ENCODE data around the gene GABRG3. TPM values are rescaled to one million over a fixed set of nuclear protein-coding genes. Genes with fewer than 3 reads are reported as not detected.
"Not testable (repeated sequence)": the region's sequence is repeated elsewhere in the genome, so short reads cannot be mapped to it uniquely, and the experiment has no call there.

Gene GABRG3
- total RNA-seq, 1 donor from 2014 or later, result 0.21 TPM

- DNase-seq, result no peak
These were observed 372.0 kb downstream of the GABRG3 start for GRCh38 chr15:27342991-27343390.

- DNase-seq, result no peak
These were observed 381.2 kb downstream of the GABRG3 start for GRCh38 chr15:27352136-27352535.

- peak; percentile 41 for DNase-seq
These were observed 382.9 kb downstream of the GABRG3 start for GRCh38 chr15:27353856-27354255.

DNA sequence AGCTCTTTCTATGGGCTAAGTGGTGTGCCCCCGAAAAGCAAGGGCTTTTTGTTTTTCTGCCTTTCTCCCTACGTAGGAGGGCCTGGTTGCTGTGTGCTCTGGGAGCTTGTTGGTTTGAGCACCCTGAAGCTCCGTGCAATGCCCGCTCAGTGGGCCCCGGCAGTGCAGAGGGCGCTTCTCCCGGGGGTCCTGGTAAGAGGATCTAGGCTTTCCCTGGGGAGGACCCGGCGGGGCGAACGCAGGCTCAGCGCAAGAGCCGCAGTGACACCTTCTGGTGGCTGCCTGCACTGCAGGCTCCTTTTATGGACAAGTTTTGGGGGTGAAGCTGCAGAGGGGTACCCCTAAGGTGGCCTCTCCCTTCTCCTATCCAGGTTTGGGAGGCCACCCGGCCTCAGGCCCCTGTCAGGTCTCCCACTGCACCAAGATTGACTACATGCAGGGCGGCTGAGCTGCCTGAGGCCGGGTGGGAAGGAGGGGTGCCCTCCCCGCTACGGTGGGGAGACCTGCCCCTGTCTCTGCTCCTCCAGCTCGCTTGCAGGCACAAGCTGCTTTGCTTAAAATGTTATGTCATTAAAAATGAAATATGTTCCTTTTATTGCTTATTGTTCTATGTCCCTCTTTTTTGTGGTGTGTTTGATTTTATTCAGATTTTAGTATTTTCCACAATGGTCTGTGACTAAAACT lies 387.9 kb downstream of the GABRG3 start:
- peak; percentile 38 for DNase-seq

DNA sequence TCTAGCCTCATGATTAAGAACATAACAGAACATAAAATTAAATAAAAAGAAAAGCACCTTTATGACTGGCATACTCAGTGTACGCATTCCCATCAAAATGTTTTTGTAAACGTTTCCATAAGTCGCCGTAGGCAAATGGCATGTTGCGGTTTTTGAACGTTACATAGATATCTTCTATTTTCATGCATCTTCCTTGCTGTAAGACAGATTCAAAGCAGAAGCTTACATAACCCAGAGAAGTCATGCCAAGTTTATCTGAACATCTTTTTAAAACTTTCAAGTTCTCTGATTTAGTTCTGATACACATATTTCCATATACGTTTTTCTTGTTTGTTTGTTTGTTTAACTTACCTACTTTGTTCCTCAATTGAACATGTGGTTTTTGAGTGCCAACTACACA lies 388.6 kb downstream of the GABRG3 start:
- no peak for DNase-seq

DNA sequence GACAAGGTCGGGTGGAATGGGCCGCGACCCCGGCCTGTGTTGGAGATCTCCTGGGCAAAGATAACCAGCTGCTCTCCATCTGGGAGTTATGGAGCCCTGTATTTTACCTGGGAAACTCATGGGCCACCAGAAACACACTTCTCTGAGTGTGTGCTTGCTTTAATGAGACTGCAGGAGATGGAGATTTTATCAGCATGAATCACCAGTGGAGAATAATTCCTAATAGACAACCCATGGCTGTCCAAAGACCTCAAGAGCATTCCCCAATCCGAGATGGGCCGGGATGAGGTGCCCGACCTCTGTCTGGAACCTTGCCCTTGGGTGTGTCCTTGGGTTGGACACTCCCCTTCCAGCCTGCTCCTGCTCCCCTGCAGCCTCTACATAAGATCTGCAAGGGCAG lies 389.3 kb downstream of the GABRG3 start:
- DNase-seq, result no peak

DNA sequence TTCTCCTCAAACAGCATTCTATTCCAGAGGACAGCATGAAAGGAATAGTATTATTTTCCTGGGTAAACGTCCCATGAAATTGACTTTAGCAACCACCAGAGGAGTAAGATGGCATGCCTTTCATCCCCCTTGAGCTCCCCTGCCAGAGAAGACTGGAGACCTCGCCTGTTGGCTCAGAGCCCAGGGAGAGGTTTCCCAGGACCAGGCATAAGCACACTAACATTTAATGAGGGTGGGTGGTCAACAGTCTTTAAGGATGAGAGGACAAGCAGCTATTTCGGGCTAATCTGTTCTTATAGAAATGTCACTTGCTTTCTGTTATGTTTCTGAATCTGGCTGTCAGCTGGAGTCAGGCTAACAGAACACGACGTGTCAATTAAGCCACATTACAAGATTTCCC lies 390.5 kb downstream of the GABRG3 start:
- peak; percentile 45 for DNase-seq

DNA sequence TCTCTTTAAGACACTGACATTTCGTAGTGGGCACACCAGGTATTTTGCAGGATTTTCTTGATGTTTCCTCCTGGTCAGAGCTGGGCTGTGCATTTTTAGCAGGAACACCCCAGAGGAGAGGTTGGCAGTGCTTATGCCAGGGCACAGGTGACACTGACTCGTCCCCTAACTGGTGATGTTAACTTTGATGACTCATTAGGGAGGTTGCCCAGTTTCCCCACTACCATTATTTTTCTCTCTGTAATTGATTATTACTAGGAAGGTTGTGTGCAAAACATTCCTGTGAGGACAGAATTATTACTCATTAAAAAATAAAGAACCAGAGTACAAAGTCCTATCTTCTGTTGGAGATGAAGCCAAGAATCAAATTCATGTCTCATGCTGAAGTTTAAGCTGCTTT lies 394.5 kb downstream of the GABRG3 start:
- DNase-seq, result no peak

GRCh38 chr15:27377391-27377790 lies 406.4 kb downstream of the GABRG3 start:
- not testable (repeated sequence) for DNase-seq

DNA sequence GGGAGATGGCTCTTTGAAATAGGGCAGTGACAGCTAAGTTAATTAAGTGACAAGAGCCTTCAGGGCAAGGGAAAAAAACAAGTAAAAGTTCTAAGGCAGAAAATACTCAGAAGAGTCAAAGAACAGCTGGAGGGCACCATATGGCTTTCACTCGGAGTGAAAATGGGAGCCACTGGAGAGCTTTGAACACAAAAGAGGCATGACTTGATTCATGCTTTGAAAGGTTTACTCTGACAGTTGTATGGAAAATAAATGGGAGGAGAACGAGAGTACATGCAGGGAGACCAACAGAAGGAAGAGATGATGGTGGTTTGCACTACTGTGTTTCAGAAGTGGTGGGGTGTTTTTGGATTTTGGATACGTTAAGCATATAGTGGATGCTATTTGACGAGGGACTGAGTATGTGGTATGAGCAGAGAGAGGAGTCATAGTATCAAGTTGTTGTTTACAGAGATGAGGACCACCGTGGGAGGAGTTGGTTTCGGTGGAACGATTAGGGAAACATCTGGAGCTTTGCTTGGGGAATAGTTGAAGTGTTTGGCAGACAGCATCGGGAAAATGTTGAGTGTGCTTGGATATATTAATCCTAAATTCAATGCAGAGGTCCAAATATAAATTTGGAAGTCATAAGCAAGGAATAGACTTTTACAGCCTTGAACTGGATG lies 411.5 kb downstream of the GABRG3 start:
- DNase-seq, result peak; percentile 77

DNA sequence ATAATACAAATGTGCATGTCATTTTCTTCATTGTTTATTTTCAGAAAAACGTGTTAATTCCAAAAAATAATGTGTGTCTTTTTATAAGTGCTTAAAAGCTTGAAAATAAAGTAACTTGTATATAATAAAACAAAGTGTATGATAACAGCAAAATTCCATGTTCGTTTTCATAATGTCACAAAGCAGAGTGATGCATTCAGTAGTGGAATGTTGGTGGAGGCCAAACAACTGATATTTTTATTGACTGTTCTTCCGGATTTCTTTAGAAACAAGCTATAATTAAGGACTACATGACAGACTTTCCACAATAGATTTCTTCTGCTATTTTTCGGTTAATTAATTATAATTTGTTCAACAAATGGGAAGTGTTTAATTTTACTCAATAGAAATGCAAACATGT lies 412.7 kb downstream of the GABRG3 start:
- no peak for DNase-seq

GRCh38 chr15:27392163-27392562 lies 421.2 kb downstream of the GABRG3 start:
- no peak for DNase-seq

GRCh38 chr15:27396521-27396920 lies 425.5 kb downstream of the GABRG3 start:
- no peak for DNase-seq

DNA sequence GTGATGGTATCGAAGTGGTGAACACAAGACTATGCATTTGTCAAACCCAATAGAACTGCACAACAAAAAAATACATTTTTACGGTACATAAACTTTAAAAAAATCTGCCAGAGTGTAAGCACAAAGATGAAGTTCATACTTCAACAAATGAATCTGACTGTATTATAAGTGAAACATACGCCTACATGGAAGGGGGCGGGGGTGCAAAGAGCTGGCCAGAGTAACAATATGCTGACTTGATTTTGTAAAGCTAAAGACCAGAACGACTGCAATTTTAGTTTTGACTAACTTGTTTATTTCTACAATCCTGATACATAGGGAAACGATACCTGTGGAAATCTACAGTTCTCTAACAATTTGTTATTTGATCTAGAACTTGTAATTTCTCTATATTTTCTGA lies 426.0 kb downstream of the GABRG3 start:
- DNase-seq, result no peak

GRCh38 chr15:27398631-27399161 lies 427.7 kb downstream of the GABRG3 start:
- DNase-seq, result no peak

DNA sequence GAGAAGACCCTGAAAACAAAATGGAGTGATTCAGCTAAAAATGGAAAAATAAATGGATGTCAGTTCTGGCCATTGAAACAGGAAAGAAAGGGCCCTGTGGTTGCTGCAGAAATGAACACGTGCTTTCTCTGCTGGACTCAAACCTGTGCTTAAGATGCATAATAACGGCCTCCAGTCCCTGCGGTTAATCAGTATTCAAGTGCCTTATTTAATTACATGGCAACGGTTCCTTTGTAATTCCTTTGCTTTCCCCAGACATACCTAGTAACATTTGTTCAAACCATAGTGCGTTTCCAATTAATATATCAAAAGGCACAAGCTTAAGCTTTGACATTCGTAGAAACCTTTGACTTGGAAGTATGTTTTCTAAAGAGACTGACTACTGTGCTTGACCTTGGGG lies 428.3 kb downstream of the GABRG3 start:
- DNase-seq, result no peak

DNA sequence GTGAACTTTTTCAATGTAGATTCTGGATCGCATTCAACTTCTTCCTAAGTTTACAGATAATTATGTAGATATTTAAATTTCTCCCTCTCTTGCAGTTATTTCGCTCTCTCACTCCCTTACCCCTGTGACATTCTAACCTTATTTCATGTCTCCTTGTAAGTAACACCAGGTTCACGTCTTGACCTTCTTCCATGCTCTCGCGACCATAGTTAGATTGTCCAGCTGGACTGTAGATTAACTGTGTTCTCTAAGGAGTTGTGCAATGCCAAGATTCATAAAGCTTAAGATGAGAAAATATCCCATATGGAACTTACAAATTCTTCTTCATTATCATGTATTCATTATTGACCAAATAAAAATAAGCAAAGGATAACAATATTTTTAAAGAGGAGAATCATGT lies 430.5 kb downstream of the GABRG3 start:
- peak; percentile 35 for DNase-seq

DNA sequence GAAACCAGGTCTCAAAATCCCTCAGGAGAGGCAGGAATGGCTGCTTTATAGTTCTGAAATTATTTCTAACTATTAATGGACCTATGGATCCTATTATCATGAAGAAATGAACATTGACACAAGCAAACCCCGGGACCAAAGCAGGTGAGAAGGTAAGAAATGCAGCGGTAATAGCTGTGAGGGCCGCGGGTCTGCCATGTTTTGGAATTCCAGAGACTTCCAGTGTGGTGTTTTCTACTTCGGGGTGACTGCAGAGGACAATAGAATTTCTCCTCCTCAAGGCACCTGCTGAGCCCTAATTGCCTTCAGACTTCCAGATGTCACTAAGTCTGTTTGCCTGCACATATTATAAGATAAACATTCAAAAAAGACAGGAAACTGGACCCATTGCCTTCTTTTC lies 437.4 kb downstream of the GABRG3 start:
- DNase-seq, result no peak

DNA sequence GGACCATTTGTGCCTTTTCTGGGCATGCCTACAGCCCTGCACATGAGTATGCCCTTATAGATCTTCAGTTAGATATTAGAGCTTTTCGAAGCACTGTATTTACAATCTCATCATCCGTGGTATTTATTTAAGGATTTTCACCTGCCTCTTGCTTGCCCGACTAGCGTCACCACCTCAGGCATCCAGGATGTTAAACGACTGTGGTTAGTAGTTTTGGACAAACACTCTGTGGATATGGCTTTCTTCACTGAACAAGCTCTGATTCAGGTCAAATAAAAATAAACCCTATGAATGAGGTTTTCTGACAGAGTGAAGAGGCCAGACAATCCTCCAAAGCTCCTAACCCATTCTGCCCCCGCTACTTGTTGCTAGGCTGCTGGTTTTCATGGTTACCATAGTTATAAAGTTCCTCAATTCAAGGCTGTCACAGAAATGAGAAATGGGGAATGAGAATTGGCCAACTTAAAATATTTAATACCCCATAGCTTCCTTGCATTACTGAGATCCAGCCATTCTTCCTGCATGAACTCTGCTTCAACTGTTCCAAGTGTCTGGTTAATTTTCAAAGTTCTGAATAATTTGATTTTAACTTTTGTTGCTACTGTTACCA lies 440.1 kb downstream of the GABRG3 start:
- no peak for DNase-seq

DNA sequence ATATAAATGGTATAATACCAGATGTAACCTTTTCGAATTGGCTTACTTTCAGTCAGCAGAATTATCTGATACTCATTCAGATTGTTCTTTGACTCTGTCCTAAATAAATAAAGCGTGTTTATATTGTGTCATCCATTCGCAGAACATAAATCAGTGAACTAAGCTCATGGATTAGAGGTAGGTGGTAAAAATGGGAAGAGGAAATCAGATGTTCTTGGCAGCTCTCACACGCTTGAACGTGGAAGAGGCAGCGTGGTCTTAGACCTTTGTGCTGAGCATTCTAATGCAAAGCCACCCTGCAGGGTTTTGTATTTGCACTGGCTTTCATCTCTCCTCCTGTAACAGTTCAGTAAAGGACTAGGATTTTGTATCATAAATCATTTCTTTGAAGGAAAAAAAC lies 441.4 kb downstream of the GABRG3 start:
- DNase-seq, result no peak

DNA sequence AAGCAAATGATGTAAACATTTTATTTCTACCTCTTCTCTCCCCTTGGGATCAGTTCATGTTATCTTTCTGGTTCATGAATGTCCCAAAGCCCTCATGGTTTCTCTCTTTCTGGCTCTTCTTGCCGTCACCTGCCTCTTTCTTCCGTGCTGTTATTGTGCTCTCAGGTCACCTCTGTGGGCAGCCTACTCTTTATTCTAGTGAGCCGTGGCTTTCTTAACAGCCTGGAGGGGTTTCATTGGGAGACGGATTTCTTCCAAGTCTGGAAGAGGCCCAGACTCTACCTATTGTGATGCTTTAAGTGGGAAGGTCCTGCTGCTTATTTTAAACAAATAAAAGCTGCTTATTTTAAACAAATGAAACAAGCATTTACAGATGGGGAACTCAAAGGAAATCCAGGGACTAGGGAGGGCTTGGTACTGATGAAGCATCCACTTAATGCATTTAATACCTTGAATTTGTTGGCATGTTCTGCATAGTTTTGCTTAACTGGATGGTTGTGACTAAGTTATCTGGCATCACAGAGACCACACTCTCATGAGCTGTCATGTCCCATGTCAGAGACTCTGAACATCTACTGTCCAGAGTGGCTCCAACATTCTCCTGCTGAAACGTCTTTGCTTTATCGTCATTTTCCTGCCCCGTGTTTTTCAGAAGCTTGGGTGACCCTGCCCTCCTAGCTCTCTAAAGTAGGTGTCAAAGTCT lies 443.3 kb downstream of the GABRG3 start:
- no peak for DNase-seq

DNA sequence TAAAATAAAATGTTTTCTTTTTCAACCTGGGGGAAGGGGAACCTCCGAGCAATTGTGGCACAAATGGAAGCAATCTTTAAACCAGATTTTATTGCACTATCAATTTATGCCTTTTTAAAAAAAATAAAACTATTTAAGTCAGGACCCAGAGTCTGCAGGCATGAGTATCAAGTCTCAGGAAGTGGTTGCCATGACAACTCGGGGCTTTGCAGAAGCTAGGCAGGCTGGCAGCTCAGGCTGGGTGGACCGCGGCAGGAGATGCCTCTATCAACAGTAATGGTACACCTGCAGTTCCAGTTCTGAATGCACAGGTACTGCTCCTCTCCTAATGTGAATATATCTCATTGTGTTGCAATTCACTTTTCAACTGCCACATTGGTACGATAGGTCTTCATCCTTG lies 447.7 kb downstream of the GABRG3 start:
- peak; percentile 60 for DNase-seq

GRCh38 chr15:27422997-27423396 lies 452.0 kb downstream of the GABRG3 start:
- no peak for DNase-seq

Data from tongue (tissue), 2 donors.